ENCODE measurements around the gene PLEKHA7.

Gene PLEKHA7

DNA sequence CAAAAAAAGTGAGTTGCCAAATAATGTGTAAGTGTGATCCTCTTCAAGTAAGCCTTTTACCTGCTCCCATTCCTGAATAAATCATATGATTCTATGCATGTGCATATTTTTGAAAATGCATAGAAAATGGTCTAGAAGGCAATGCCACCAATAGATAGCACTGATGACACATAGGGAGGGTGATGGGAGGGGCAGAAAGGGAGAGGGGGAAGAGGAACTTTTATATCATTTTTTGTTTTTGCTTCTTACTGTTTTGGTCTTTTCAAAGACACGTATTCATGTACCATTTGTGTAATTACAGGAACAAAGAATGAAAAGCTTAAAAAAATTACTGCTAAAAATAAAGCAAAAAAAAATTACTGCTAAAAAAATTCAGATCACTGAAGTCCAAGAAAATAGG lies 215.0 kb downstream of the PLEKHA7 start:
- H3K4me3 ChIP-seq (ENCODE audit: low read depth, low read length), result no peak overlapping the region
- DNase-seq (ENCODE audit: low read depth), result no peak
- TF ChIP-seq, protein P1, sequence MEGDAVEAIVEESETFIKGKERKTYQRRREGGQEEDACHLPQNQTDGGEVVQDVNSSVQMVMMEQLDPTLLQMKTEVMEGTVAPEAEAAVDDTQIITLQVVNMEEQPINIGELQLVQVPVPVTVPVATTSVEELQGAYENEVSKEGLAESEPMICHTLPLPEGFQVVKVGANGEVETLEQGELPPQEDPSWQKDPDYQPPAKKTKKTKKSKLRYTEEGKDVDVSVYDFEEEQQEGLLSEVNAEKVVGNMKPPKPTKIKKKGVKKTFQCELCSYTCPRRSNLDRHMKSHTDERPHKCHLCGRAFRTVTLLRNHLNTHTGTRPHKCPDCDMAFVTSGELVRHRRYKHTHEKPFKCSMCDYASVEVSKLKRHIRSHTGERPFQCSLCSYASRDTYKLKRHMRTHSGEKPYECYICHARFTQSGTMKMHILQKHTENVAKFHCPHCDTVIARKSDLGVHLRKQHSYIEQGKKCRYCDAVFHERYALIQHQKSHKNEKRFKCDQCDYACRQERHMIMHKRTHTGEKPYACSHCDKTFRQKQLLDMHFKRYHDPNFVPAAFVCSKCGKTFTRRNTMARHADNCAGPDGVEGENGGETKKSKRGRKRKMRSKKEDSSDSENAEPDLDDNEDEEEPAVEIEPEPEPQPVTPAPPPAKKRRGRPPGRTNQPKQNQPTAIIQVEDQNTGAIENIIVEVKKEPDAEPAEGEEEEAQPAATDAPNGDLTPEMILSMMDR (conservative IDR thresholded peaks at IDR 0.05; ENCODE audit: low read depth, low read length), result no peak

DNA sequence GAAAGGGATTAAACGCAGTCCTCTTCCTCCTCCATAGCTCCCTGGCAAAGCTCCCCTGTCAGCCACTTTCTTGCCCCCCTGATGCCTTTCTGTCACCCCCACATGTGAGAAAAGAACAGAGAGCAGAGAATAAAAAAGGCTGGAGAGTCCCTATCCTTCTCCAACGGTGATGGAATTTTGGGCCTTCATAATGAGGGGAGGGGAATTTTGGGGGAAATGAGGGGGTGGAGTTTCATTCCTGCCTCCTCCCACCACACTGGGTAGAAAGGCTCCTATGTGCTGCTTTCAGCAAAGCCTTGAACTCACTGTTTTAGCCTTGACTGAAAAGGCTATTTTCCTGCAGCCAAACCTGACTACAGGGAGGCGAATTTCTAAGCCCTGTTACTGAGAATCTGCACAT lies 216.4 kb downstream of the PLEKHA7 start:
- no peak for DNase-seq (ENCODE audit: low read depth)
- no peak overlapping the region for H3K4me3 ChIP-seq (ENCODE audit: low read depth, low read length)
- TF ChIP-seq, protein P1 (conservative IDR thresholded peaks at IDR 0.05; ENCODE audit: low read depth, low read length), result no peak

DNA sequence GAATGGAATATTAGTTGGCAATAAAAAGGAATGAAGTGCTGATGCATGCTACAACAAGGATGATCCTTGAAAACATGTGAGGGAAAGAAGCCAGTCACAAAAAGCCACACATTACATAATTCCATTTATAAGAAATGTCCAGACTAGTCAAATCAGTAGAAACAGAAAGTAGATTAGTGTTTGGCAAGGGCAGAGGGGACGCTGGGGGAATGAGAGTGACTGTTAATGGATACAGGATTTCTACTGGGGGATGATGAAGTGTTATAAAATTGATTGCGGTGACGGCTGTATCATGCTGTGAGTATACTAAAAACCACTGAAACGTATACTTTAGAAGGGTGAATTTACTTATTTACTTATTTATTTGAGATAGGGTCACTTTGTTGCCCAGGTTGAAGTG lies 217.9 kb downstream of the PLEKHA7 start:
- TF ChIP-seq, protein P1 (conservative IDR thresholded peaks at IDR 0.05; ENCODE audit: low read depth, low read length), result no peak
- no peak for DNase-seq (ENCODE audit: low read depth)
- H3K4me3 ChIP-seq (ENCODE audit: low read depth, low read length), result no peak overlapping the region

DNA sequence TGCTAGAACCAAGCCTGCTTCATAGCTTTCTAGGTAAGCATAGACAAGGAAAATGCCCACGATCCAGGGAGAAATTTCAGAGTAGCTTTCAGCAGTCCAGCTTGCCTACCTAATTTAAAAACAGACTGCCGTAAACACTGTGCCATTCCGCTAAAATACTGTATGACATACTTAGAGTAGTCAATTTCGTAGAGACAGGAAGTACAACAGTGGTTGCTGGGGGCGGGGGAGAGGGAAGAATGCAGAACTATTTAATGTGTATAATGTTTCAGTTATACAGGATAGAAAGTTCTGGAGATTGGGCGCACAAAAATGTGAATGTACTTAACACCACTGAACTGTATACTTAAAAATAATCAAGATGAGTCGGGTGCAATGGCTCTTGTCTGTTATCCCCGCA lies 219.1 kb downstream of the PLEKHA7 start:
- DNase-seq (ENCODE audit: low read depth), result peak; percentile 19
- TF ChIP-seq, protein P1 (conservative IDR thresholded peaks at IDR 0.05; ENCODE audit: low read depth, low read length), result no peak
- H3K4me3 ChIP-seq (ENCODE audit: low read depth, low read length), result no peak overlapping the region

DNA sequence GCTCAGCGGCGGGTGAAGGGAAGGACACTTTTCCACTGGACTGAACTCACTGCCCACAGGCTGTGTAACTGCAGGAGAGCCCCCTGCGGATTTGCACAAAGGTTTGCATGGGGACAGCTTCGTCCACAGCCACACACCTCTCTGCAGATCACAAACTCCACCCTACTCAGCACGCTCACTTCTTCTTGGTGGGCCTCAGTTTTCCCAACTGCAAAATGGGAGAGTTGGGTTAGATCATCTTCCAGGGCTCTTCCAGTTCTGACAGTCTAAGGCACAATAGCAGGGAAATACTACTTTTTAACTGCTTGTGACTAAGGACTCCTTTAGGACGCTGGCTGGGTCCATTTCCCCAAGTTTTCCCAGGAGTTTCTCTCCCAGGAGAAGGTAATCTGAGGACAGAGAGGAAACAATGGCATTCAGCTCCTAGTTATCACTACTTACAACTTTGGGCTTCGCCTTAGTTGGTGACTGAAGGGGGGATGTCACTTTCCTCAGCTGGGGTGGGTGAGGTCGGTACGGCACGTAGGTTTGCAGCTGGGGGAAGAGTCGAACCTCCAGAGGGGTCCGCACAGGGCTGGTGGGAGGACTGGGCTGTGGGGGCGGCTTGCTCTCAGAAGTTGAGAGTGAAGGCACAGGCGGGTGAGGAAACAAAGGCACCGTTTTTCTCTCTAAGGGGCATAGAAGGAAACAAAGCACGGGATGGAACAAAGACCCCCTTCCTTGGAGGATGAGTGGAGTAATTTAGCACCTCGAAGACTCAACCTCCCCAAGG lies 220.0 kb downstream of the PLEKHA7 start:
- no peak overlapping the region for H3K4me3 ChIP-seq (ENCODE audit: low read depth, low read length)
- DNase-seq (ENCODE audit: low read depth), result no peak
- TF ChIP-seq, protein P1 (conservative IDR thresholded peaks at IDR 0.05; ENCODE audit: low read depth, low read length), result no peak

DNA sequence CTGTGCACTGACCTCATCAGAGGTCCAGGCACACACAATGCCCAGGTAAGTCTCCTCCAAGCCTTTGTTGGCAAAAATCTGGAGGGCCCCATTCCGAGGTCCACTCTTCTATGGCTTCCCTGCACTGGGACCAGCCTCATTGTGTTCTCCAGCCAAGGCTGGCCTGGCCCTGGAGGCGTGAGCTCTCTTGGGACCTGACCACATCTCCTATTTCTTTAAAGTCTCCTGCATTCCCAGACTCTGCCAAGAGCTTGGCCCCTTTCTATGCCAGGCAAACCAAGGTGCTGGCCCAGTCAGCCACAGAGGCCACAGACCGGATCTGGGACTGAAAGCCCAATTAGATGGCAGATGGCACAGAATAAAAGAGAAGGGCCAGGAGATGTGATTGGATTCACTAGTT lies 220.7 kb downstream of the PLEKHA7 start:
- TF ChIP-seq, protein P1 (conservative IDR thresholded peaks at IDR 0.05; ENCODE audit: low read depth, low read length), result no peak
- H3K4me3 ChIP-seq (ENCODE audit: low read depth, low read length), result no peak overlapping the region
- DNase-seq (ENCODE audit: low read depth), result no peak

DNA sequence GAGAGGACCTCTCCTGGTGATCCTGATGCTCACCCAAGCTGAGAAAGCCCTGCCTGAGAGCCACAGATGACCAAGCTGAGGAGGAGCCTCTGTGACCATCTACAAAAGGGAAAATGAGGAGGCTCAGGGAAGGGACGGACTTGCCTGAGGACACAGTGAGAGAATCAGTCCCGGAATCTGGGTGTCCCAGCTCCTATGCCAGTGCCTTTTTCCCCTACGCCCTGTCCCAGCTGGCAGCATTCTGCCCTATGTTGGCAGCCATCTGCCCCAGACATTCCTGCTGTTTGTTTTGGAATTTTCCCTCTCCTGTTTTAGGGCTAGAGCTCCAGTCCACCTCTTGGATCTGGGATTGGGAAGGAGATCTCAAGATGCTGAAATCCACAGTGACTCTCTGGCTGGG lies 221.2 kb downstream of the PLEKHA7 start:
- no peak overlapping the region for H3K4me3 ChIP-seq (ENCODE audit: low read depth, low read length)
- DNase-seq (ENCODE audit: low read depth), result no peak
- TF ChIP-seq, protein P1 (conservative IDR thresholded peaks at IDR 0.05; ENCODE audit: low read depth, low read length), result no peak
